NCI-H748 treated with DMSO at 0.1 percent for 48 hours (cell line): ENCODE results near the gene SS18L1.

Experiments used
- DNase-seq: peaks from one replicate; lab custom pipeline; 2025; lab: John Stamatoyannopoulos, UW

Gene SS18L1

GRCh38 chr20:62226707-62227590 lies 83.4 kb downstream of the SS18L1 start:
- DNase-seq = no peak

GRCh38 chr20:62227591-62227976 lies 84.0 kb downstream of the SS18L1 start:
- no peak for DNase-seq

GRCh38 chr20:62227977-62228958 lies 84.7 kb downstream of the SS18L1 start:
- no peak for DNase-seq

- no peak for DNase-seq
These were observed 85.5 kb downstream of the SS18L1 start for GRCh38 chr20:62228982-62229545.

- DNase-seq = no peak
These were observed 86.1 kb downstream of the SS18L1 start for GRCh38 chr20:62229667-62230066.

GRCh38 chr20:62230276-62230675 lies 86.7 kb downstream of the SS18L1 start:
- DNase-seq = no peak

- DNase-seq = no peak
These were observed 87.1 kb downstream of the SS18L1 start for GRCh38 chr20:62230696-62231095.

GRCh38 chr20:62231292-62231691 lies 87.7 kb downstream of the SS18L1 start:
- DNase-seq = no peak
